ENCODE measurements around the gene HLA-DQA1.
"Not testable (repeated sequence)": the region's sequence is repeated elsewhere in the genome, so short reads cannot be mapped to it uniquely, and the experiment has no call there.

Gene HLA-DQA1

DNA sequence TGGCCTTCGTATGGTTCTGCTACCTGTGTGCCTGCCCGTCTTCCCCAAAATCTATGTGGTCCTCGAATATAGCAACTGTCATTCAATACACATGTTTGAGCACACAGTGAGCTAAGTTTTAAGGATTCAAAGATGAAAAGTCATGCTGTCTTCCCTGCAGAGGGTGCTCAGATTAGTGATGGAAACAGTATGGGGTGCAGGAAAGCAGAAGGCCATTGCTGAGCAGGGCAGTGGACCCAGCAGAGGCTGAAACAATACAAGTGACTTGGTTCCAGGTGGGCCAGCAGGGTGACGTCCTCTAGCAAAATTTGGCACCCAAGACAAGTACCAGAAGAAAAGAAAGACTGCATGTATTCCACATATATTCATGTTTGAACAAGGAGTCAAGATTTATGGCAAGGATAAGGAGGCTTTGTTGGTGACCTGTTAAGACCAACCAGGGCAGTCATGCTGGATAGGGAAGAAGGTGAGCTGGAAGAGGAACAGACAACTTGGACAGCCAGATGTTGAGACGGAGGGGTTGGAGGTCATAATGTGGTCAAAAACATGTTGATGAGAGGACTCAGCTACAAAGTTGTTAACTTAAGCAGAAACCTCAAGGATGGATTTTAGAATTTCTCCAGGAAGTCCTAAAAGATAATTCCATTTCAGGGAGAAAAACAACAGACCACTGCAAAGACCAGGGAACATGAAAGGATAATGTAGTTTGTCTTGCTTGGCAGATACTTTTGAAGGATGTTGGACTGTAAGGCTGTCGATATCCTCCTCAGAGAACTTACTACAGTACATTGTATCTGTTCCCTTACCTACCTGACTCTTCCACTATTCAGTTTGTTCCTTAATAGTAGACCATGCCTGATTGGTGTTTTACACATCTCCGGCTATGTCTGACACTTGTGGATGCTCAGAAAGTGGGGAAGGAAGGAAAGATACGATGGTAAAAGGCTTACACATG is 2.5 kb downstream of the HLA-DQA1 start:
- H3K27ac ChIP-seq (ENCODE audit: low read depth, low read length, severe bottlenecking): no peak overlapping the region
- H3K36me3 ChIP-seq (ENCODE audit: control insufficient read depth, insufficient read depth, low read length): no peaks in the 10 kb centered on the region
- H3K9me3 ChIP-seq (ENCODE audit: control insufficient read depth, low read length): no peaks in the 10 kb centered on the region
- no peaks in the 10 kb centered on the region for H3K4me1 ChIP-seq (ENCODE audit: control insufficient read depth, insufficient read depth, low read length, poor library complexity, severe bottlenecking)
- 42 to 50% methylated on average over 4 to 5 of the region's 8 CpGs for WGBS, 2 experiments (ENCODE audit: insufficient coverage in 2 of 2)
- no peak overlapping the region for H3K4me3 ChIP-seq (ENCODE audit: extremely low read depth, insufficient read depth, low read length, poor library complexity, severe bottlenecking)

DNA sequence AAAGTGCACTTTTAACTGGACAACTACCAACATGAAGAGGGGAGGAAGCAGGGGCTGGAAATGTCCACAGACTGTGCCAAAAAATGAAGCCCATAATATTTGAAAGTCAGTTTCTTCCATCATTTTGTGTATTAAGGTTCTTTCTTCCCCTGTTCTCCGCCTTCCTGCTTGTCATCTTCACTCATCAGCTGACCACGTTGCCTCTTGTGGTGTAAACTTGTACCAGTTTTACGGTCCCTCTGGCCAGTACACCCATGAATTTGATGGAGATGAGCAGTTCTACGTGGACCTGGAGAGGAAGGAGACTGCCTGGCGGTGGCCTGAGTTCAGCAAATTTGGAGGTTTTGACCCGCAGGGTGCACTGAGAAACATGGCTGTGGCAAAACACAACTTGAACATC is 3.9 kb downstream of the HLA-DQA1 start:
- WGBS, 2 experiments (ENCODE audit: insufficient coverage in 2 of 2): 90 to 92% methylated on average over 2 of the region's 6 CpGs
- no peak overlapping the region for H3K27ac ChIP-seq (ENCODE audit: low read depth, low read length, severe bottlenecking)

DNA sequence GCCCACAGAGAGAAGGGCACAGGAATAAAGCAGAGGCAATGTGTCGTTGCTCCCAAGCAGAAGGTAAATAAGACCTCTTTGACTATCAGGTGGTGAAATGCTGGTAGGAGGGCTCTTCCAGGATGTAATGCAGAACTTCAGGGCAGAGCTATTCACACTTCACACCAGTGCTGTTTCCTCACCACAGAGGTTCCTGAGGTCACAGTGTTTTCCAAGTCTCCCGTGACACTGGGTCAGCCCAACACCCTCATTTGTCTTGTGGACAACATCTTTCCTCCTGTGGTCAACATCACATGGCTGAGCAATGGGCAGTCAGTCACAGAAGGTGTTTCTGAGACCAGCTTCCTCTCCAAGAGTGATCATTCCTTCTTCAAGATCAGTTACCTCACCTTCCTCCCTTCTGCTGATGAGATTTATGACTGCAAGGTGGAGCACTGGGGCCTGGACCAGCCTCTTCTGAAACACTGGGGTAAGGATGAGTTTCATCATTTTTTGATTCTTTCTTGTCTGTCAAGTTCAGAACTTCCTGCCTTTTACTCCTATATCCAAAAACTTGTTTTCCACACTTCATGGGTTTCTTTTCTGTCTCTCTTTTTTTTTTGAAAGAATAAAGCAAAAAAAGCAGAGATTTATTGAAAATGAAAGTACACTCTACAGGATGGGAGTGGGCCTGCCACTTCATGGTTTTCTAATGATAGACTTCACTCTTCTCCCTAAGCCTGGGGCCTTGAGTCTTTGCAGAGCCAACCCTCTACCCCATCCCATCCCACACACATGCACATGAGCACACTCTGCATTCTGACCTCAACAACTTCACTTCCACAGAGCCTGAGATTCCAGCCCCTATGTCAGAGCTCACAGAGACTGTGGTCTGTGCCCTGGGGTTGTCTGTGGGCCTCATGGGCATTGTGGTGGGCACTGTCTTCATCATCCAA is 4.8 kb downstream of the HLA-DQA1 start:
- WGBS, 2 experiments (ENCODE audit: insufficient coverage in 2 of 2): 33 to 88% methylated on average over 1 of the region's 2 CpGs
- H3K4me1 ChIP-seq (ENCODE audit: control insufficient read depth, insufficient read depth, low read length, poor library complexity, severe bottlenecking); H3K9me3 ChIP-seq (ENCODE audit: control insufficient read depth, low read length); H3K36me3 ChIP-seq (ENCODE audit: control insufficient read depth, insufficient read depth, low read length); H3K4me3 ChIP-seq (ENCODE audit: extremely low read depth, insufficient read depth, low read length, poor library complexity, severe bottlenecking); H3K27ac ChIP-seq (ENCODE audit: low read depth, low read length, severe bottlenecking): not testable (repeated sequence)

More for the DNA sequence above, 3.9 kb downstream of the HLA-DQA1 start:
- no peak overlapping the region for H3K4me3 ChIP-seq (ENCODE audit: extremely low read depth, insufficient read depth, low read length, poor library complexity, severe bottlenecking)
- no peaks in the 10 kb centered on the region for H3K4me1 ChIP-seq (ENCODE audit: control insufficient read depth, insufficient read depth, low read length, poor library complexity, severe bottlenecking)
- no peaks in the 10 kb centered on the region for H3K9me3 ChIP-seq (ENCODE audit: control insufficient read depth, low read length)
- no peaks in the 10 kb centered on the region for H3K36me3 ChIP-seq (ENCODE audit: control insufficient read depth, insufficient read depth, low read length)

DNA sequence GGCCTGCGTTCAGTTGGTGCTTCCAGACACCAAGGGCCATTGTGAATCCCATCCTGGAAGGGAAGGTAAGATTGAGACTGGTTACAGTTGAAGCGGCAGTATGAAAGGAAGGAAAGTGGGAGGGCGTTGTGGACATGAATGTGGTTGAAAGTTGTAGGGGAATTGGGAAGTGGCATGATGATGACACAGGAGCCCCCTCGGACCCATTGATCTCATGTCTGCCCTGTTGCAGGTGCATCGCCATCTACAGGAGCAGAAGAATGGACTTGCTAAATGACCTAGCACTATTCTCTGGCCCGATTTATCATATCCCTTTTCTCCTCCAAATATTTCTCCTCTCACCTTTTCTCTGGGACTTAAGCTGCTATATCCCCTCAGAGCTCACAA is 5.5 kb downstream of the HLA-DQA1 start:
- WGBS, 2 experiments (ENCODE audit: insufficient coverage in 2 of 2): 80 to 90% methylated on average over 1 to 5 of the region's 6 CpGs
- H3K27ac ChIP-seq (ENCODE audit: low read depth, low read length, severe bottlenecking): no peak overlapping the region

DNA sequence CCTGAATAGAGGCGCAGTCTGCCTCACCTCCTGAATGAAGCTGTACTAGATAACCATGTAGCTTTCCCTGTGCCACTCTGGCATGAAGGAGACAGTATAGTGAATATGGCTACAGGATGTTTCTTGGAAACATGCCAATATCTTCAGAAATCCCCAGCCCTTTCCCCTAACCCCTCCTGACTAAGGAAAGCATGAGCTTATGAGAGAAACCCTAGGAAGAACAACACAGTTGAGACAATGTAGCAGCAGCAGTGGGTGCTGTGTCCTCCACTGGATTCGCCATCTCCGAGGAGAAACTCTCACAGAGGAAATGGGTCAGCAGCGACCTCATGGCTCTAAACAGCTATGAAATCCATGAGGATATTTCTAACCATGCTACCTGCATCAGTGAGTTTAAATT is 6.7 kb downstream of the HLA-DQA1 start:
- Histone ChIP-seq H3K36me3 (ENCODE audit: control insufficient read depth, insufficient read depth, low read length) (no peaks in the 10 kb centered on the region), H3K4me3 (ENCODE audit: extremely low read depth, insufficient read depth, low read length, poor library complexity, severe bottlenecking) (no peak overlapping the region), H3K4me1 (ENCODE audit: control insufficient read depth, insufficient read depth, low read length, poor library complexity, severe bottlenecking) (no peaks in the 10 kb centered on the region), H3K27ac (ENCODE audit: low read depth, low read length, severe bottlenecking) (no peak overlapping the region), H3K9me3 (ENCODE audit: control insufficient read depth, low read length) (no peaks in the 10 kb centered on the region)
- WGBS, 2 experiments (ENCODE audit: insufficient coverage in 2 of 2): 100% methylated on average over 1 of the region's 4 CpGs; no CpG with 5 or more reads in 1 of the 2 experiments

More for the DNA sequence above, 5.5 kb downstream of the HLA-DQA1 start:
- Histone ChIP-seq H3K9me3 (ENCODE audit: control insufficient read depth, low read length) (no peaks in the 10 kb centered on the region), H3K4me3 (ENCODE audit: extremely low read depth, insufficient read depth, low read length, poor library complexity, severe bottlenecking) (no peak overlapping the region), H3K4me1 (ENCODE audit: control insufficient read depth, insufficient read depth, low read length, poor library complexity, severe bottlenecking) (no peaks in the 10 kb centered on the region), H3K36me3 (ENCODE audit: control insufficient read depth, insufficient read depth, low read length) (no peaks in the 10 kb centered on the region)

DNA sequence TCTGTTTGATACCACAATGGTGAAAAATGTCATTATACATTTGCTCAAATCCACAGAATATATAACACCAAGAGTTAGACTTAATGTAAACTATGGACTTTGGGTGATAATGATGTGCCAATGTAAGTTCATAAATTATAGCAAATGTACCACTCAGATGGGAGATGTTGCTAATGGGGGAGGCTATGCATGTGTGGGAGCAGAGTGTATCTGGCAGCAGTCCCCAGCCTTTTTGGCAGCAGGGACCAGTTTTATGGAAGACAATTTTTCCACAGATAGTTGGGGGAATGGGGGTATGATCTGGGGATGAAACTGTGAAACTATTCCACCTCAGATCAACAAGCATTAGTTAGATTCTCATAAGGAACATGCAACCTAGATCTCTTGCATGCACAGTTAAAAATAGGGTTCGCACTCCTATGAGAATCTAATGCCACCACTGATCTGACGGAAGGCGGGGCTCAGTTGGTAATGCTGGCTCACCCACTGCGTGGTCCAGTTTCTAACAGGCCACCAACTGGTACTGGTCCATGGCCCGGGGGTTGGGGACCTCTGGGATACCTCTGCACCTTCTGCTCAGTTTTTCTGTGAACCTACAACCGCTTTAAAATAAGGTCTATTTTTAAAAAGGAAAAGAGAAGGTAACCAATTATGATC is 8.0 kb downstream of the HLA-DQA1 start:
- 81 to 88% methylated on average over 3 to 5 of the region's 6 CpGs for WGBS, 2 experiments (ENCODE audit: insufficient coverage in 2 of 2)
- no peaks in the 10 kb centered on the region for H3K4me1 ChIP-seq (ENCODE audit: control insufficient read depth, insufficient read depth, low read length, poor library complexity, severe bottlenecking)
- no peak overlapping the region for H3K4me3 ChIP-seq (ENCODE audit: extremely low read depth, insufficient read depth, low read length, poor library complexity, severe bottlenecking)
- H3K27ac ChIP-seq (ENCODE audit: low read depth, low read length, severe bottlenecking): no peak overlapping the region
- no peaks in the 10 kb centered on the region for H3K9me3 ChIP-seq (ENCODE audit: control insufficient read depth, low read length)
- H3K36me3 ChIP-seq (ENCODE audit: control insufficient read depth, insufficient read depth, low read length): no peaks in the 10 kb centered on the region

DNA sequence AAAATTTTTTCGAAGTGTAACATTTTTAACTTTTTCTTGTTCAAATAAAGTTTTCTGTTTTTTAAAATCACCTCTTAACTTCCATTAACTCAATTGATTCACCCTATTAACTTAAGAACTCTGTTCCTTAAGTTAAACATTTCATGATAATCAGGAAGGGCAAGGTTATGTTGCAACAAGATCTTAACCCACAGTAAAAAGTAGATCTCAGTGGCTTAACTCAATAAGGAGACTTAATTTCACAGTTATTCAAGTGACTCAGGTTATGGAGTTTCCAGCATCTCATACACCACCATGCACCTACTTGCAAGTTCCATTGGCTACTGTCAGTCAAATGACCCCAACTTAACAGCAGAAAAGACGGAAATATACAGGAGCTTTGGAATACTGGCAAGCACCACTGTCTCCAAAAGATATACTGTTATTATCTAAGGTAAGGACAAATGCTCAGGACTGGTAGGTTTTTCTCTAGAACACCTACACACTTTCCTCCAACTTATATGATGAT is 18.1 kb downstream of the HLA-DQA1 start:
- H3K27ac ChIP-seq (ENCODE audit: low read depth, low read length, severe bottlenecking): no peak overlapping the region
- H3K9me3 ChIP-seq (ENCODE audit: control insufficient read depth, low read length): no peaks in the 10 kb centered on the region
- no peak overlapping the region for H3K4me3 ChIP-seq (ENCODE audit: extremely low read depth, insufficient read depth, low read length, poor library complexity, severe bottlenecking)
- no peaks in the 10 kb centered on the region for H3K36me3 ChIP-seq (ENCODE audit: control insufficient read depth, insufficient read depth, low read length)
- H3K4me1 ChIP-seq (ENCODE audit: control insufficient read depth, insufficient read depth, low read length, poor library complexity, severe bottlenecking): peaks cover 10% of the 10 kb centered on the region
- WGBS, 2 experiments (ENCODE audit: insufficient coverage in 2 of 2): no CpG with 5 or more reads among the region's 2 CpGs

DNA sequence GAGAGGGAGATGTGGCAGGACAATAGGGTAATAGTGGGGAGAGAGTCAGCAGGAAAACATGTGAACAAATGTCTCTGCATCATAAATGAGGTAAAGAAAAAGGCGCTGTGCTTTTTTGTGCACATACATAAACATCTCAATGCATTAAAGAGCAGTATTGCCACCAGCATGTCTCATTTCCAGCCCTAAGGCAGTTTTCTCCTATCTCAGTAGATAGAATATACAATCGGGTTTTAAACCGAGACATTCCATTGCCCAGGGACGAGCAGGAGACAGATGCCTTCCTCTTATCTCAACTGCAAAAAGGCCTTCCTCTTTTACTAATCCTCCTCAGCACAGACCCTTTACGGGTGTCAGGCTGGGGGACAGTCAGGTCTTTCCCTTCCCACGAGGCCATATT is 20.1 kb downstream of the HLA-DQA1 start:
- peak overlapping the region; percentile 62 for H3K27ac ChIP-seq (ENCODE audit: low read depth, low read length, severe bottlenecking)
- WGBS, 2 experiments (ENCODE audit: insufficient coverage in 2 of 2): no CpG with 5 or more reads among the region's 6 CpGs

DNA sequence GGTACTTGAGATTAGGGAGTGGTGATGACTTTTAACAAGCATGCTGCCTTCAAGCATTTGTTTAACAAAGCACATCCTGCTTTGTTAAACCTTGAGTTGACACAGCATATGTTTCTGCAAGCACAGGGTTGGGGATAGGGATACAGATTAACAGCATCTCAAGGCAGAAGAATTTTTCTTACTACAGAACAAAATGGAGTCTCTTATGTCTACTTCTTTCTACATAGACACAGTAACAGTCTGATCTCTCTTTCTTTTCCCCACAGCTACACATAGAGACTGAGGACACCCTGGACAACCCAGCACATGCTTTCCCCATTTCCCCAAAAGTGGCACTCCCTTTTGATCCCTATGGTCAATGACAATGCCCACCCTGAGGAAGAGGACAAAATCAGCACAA is 20.6 kb downstream of the HLA-DQA1 start:
- H3K27ac ChIP-seq (ENCODE audit: low read depth, low read length, severe bottlenecking): peak overlapping the region; percentile 57

More for the DNA sequence above, 20.1 kb downstream of the HLA-DQA1 start:
- not testable (repeated sequence) for H3K36me3 ChIP-seq (ENCODE audit: control insufficient read depth, insufficient read depth, low read length); H3K9me3 ChIP-seq (ENCODE audit: control insufficient read depth, low read length); H3K4me3 ChIP-seq (ENCODE audit: extremely low read depth, insufficient read depth, low read length, poor library complexity, severe bottlenecking)
- peaks cover 10% of the 10 kb centered on the region for H3K4me1 ChIP-seq (ENCODE audit: control insufficient read depth, insufficient read depth, low read length, poor library complexity, severe bottlenecking)

DNA sequence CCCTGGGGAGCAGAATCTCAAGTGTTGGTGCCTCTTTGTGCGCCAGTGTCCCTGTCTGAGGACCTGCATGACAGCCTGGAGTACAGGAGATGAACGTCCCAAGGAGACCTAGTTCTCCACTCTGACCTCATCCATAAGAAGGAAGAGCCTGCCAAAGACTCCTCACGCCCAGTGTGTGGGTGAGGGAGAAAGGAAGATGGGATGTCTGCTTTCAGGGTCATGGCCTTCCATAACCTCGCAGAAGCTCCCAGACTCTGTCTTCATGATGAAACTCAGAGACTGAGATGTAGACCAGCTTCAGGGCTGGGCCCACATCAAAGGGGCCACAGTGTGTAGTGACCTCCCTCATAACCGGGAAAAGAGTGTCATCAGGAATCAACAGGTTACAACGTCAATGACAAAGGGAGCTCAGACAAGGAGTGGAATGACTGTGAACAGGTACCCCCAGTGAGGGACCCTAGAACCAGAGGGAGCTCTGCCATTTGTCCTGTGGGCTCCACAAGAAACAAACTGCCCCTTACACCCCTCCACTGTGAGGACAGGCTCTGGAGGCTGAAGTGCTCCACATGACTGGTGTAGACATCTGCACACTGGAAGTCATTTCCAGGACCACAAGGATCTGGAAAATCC is 21.2 kb downstream of the HLA-DQA1 start:
- Histone ChIP-seq H3K4me1 (ENCODE audit: control insufficient read depth, insufficient read depth, low read length, poor library complexity, severe bottlenecking) (peaks cover 10% of the 10 kb centered on the region), H3K9me3 (ENCODE audit: control insufficient read depth, low read length) (no peaks in the 10 kb centered on the region), H3K36me3 (ENCODE audit: control insufficient read depth, insufficient read depth, low read length) (no peaks in the 10 kb centered on the region), H3K27ac (ENCODE audit: low read depth, low read length, severe bottlenecking) (peak overlapping the region; percentile 57), H3K4me3 (ENCODE audit: extremely low read depth, insufficient read depth, low read length, poor library complexity, severe bottlenecking) (no peak overlapping the region)
- WGBS, 2 experiments (ENCODE audit: insufficient coverage in 2 of 2): 67 to 80% methylated on average over 4 of the region's 6 CpGs

More for the DNA sequence above, 20.6 kb downstream of the HLA-DQA1 start:
- H3K36me3 ChIP-seq (ENCODE audit: control insufficient read depth, insufficient read depth, low read length); H3K4me3 ChIP-seq (ENCODE audit: extremely low read depth, insufficient read depth, low read length, poor library complexity, severe bottlenecking); H3K9me3 ChIP-seq (ENCODE audit: control insufficient read depth, low read length): not testable (repeated sequence)
- H3K4me1 ChIP-seq (ENCODE audit: control insufficient read depth, insufficient read depth, low read length, poor library complexity, severe bottlenecking): peaks cover 10% of the 10 kb centered on the region

Data from mesodermal cell (in vitro differentiated cells).